Measurements from ENCODE around the gene TCP11L1.
A peak's percentile ranks its signal among the peaks of the same experiment; 100 is the strongest.

Gene TCP11L1

GRCh38 chr11:33039274-33040032 lies at the start of gene TCP11L1:
TCP11L1 (plus strand) TSS chr11:33039572; CDS start chr11:33043774, 4,202 bp downstream.
- peak; percentile 85 for DNase-seq (ENCODE audit: low spot score)

- DNase-seq (ENCODE audit: low spot score) = no peak
Measured at GRCh38 chr11:32990481-32990880, 48.9 kb upstream of the TCP11L1 start.

- no peak for DNase-seq (ENCODE audit: low spot score)
Measured at GRCh38 chr11:32991427-32991826, 47.9 kb upstream of the TCP11L1 start.

- no peak for DNase-seq (ENCODE audit: low spot score)
Measured at GRCh38 chr11:32991898-32992297, 47.5 kb upstream of the TCP11L1 start.

- DNase-seq (ENCODE audit: low spot score) = peak; percentile 13
Measured at GRCh38 chr11:33000181-33000580, 39.2 kb upstream of the TCP11L1 start.

- DNase-seq (ENCODE audit: low spot score) = no peak
Measured at GRCh38 chr11:33001281-33001680, 38.1 kb upstream of the TCP11L1 start.

- DNase-seq (ENCODE audit: low spot score) = no peak
Measured at GRCh38 chr11:33001751-33002542, 37.4 kb upstream of the TCP11L1 start.

GRCh38 chr11:33005175-33005574 lies 34.2 kb upstream of the TCP11L1 start:
- no peak for DNase-seq (ENCODE audit: low spot score)

GRCh38 chr11:33006010-33006409 lies 33.4 kb upstream of the TCP11L1 start:
- DNase-seq (ENCODE audit: low spot score) = no peak

- DNase-seq (ENCODE audit: low spot score) = peak; percentile 14
Measured at GRCh38 chr11:33013755-33014154, 25.6 kb upstream of the TCP11L1 start.

- DNase-seq (ENCODE audit: low spot score) = peak; percentile 91
Measured at GRCh38 chr11:33015621-33016551, 23.5 kb upstream of the TCP11L1 start, which contains the start of gene DEPDC7. DEPDC7 (plus strand) TSS chr11:33015878; CDS start chr11:33015956, 78 bp downstream.

GRCh38 chr11:33016654-33017053 lies 22.7 kb upstream of the TCP11L1 start:
- peak; percentile 8 for DNase-seq (ENCODE audit: low spot score)

GRCh38 chr11:33017478-33017877 lies 21.9 kb upstream of the TCP11L1 start:
- no peak for DNase-seq (ENCODE audit: low spot score)

- no peak for DNase-seq (ENCODE audit: low spot score)
Measured at GRCh38 chr11:33017965-33018364, 21.4 kb upstream of the TCP11L1 start.

GRCh38 chr11:33018840-33019239 lies 20.5 kb upstream of the TCP11L1 start:
- DNase-seq (ENCODE audit: low spot score) = no peak

GRCh38 chr11:33021501-33021900 lies 17.9 kb upstream of the TCP11L1 start:
- DNase-seq (ENCODE audit: low spot score) = no peak

GRCh38 chr11:33021937-33022336 lies 17.4 kb upstream of the TCP11L1 start:
- no peak for DNase-seq (ENCODE audit: low spot score)

- DNase-seq (ENCODE audit: low spot score) = no peak
Measured at GRCh38 chr11:33025339-33025722, 14.0 kb upstream of the TCP11L1 start.

GRCh38 chr11:33027233-33027632 lies 12.1 kb upstream of the TCP11L1 start:
- no peak for DNase-seq (ENCODE audit: low spot score)

- peak; percentile 10 for DNase-seq (ENCODE audit: low spot score)
Measured at GRCh38 chr11:33027846-33028536, 11.4 kb upstream of the TCP11L1 start.

GRCh38 chr11:33028537-33028914 lies 10.8 kb upstream of the TCP11L1 start:
- DNase-seq (ENCODE audit: low spot score) = no peak

All from AG08395 (cell line).